ENCODE measurements around the gene POLE2. TPM values are rescaled to one million over a fixed set of nuclear protein-coding genes. Genes with fewer than 3 reads are reported as not detected.
A peak's percentile ranks its signal among the peaks of the same experiment; 100 is the strongest.

POLE2 gene
- total RNA-seq, 1 experiment from 2014 or later = 16.3 TPM

DNA sequence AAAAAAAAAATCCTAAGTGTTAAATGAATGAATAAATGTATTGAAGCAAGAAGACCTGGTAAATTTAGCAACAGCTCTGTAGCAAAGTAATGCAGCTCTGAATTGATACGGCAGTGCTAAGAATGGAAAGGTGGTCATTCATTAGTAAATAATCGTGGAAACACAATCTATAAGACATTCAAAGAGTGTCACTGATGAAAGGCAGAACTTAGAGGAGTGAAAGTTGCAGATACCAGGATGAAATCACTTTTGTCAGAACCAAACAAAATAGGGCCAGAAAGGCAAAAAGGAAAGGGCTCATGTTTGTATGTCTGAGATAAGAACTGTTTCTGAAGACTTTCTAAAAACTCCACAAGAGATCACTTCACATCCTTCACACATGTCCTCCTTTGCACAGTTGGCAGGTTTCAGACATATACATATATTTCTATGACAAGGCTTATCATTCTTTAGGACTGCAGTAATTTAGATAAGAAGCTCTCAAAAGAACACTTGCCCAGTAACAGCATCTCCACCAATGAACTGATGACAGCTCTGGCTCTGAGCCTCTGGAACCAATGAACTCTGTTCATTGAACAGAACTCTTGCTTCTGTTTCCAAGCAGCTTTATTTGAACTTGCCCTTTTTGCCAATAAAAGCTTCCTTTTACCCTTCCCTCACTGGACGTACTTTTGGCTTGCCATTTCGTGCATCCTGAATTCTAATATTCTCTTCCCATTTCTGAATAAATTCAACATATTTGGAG, 93.5 kb downstream of the POLE2 start:
- in situ Hi-C loops (cut with HindIII; ENCODE audit: low pct_unique_long_range_greater_than_20kb, low sequenced_read_pairs) = no loop called here
- DNase-seq (ENCODE audit: low read depth, low spot score) = peak; percentile 78

Small RNA genes within 50 kb of the gene (small RNA-seq; reads per million reads assigned to genes)
- gene AL139099.3 = 0 reads per million in 2 experiments
- 0 to 0.05 reads per million in 2 experiments for gene RNU6ATAC30P

Other genes starting within 250 kb of the POLE2 start
- gene RPS29, start 101.8 kb downstream of the POLE2 start, total RNA-seq (2014; rRNA removed; shearing (Covaris generic)) = 1,995 and 2,116 TPM in 2 replicates
- gene LRR1, start 89.3 kb downstream of the POLE2 start, total RNA-seq (2014; rRNA removed; shearing (Covaris generic)) = 21.3 and 23.3 TPM in 2 replicates
- 302 and 321 TPM in 2 replicates for gene RPL36AL, start 67.6 kb downstream of the POLE2 start, total RNA-seq (2014; rRNA removed; shearing (Covaris generic))
- gene MGAT2, start 67.4 kb downstream of the POLE2 start, total RNA-seq (2014; rRNA removed; shearing (Covaris generic)) = 33.9 and 39.0 TPM in 2 replicates
- 13.2 and 14.3 TPM in 2 replicates for gene DNAAF2, start 53.0 kb downstream of the POLE2 start, total RNA-seq (2014; rRNA removed; shearing (Covaris generic))
- gene KLHDC1, start 4.9 kb upstream of the POLE2 start, total RNA-seq (2014; rRNA removed; shearing (Covaris generic)) = 1.4 and 2.2 TPM in 2 replicates
- 59.6 and 65.8 TPM in 2 replicates for gene KLHDC2, start 79.9 kb upstream of the POLE2 start, total RNA-seq (2014; rRNA removed; shearing (Covaris generic))
- gene NEMF, start 164.6 kb upstream of the POLE2 start, total RNA-seq (2014; rRNA removed; shearing (Covaris generic)) = 54.8 and 56.0 TPM in 2 replicates
- gene ARF6, start 204.9 kb upstream of the POLE2 start, total RNA-seq (2014; rRNA removed; shearing (Covaris generic)) = 39.5 and 46.5 TPM in 2 replicates

Data from SK-MEL-5 (cell line).